H9 (cell line): ENCODE measurements around the gene PHF20. TPM values are rescaled to one million over a fixed set of nuclear protein-coding genes. Genes with fewer than 3 reads are reported as not detected.

Experiments used
- DNase-seq: peaks from one replicate; pipeline ENCODE4 v3.0.0-alpha.2; 2017
- H2AFZ ChIP-seq: one replicate; pipeline ENCODE4 v1.6.1; 2013; ENCODE audit warnings: mild to moderate bottlenecking, low read length, control low read depth, moderate library complexity
- H2AK5ac ChIP-seq: 2 replicates; pipeline ENCODE4 v1.6.1; 2013; ENCODE audit warnings: low read length, control low read depth, mixed read lengths; ENCODE audit not compliant: insufficient read length
- H2BK120ac ChIP-seq: one replicate; pipeline ENCODE4 v1.6.1; 2013; ENCODE audit warnings: low read depth, mild to moderate bottlenecking, low read length, control low read depth, inconsistent platforms; ENCODE audit not compliant: poor library complexity, severe bottlenecking
- H2BK12ac ChIP-seq: 2 replicates; pipeline ENCODE4 v1.6.1; 2013; ENCODE audit warnings: low read length, control low read depth, mixed read lengths, low read depth; ENCODE audit not compliant: insufficient read length
- H2BK15ac ChIP-seq: 2 replicates; pipeline ENCODE4 v1.6.1; 2013; ENCODE audit warnings: low read depth, low read length, control low read depth
- H2BK20ac ChIP-seq: one replicate; pipeline ENCODE4 v1.6.1; 2013; ENCODE audit warnings: low read depth, mild to moderate bottlenecking, low read length, control low read depth, inconsistent platforms; ENCODE audit not compliant: poor library complexity, severe bottlenecking
- H2BK5ac ChIP-seq: 2 replicates; pipeline ENCODE4 v1.6.1; 2013; ENCODE audit warnings: low read length, control low read depth, mixed read lengths; ENCODE audit not compliant: insufficient read length
- H3K14ac ChIP-seq: 2 replicates; pipeline ENCODE4 v1.6.1; 2013; ENCODE audit warnings: low read length, control low read depth; ENCODE audit not compliant: insufficient read depth
- H3K18ac ChIP-seq: 2 replicates; pipeline ENCODE4 v1.6.1; 2013; ENCODE audit warnings: low read depth, mild to moderate bottlenecking, mixed read lengths, low read length, control low read depth; ENCODE audit not compliant: insufficient read length
- H3K23ac ChIP-seq: 2 replicates; pipeline ENCODE4 v1.6.1; 2013; ENCODE audit warnings: low read length, control low read depth, mixed read lengths, low read depth; ENCODE audit not compliant: insufficient read length
- H3K23me2 ChIP-seq: 2 replicates; pipeline ENCODE4 v1.6.1; 2013; ENCODE audit warnings: low read depth, mild to moderate bottlenecking, mixed read lengths, low read length, control low read depth; ENCODE audit not compliant: insufficient read length, poor library complexity, severe bottlenecking
- H3K27ac ChIP-seq: 2 replicates; pipeline ENCODE4 v1.5.1; 2013; ENCODE audit warnings: low read length, control low read depth, mixed read lengths, low read depth; ENCODE audit not compliant: insufficient read length
- H3K27me3 ChIP-seq: 2 replicates; pipeline ENCODE4 v1.6.1; 2013; ENCODE audit warnings: low read length, control low read depth, inconsistent platforms; ENCODE audit not compliant: insufficient read depth
- H3K4ac ChIP-seq: 2 replicates; pipeline ENCODE4 v1.6.1; 2013; ENCODE audit warnings: low read depth, mild to moderate bottlenecking, control low read depth, inconsistent platforms, low read length, moderate library complexity
- H3K4me1 ChIP-seq: 2 replicates; pipeline ENCODE4 v1.6.1; 2013; ENCODE audit warnings: low read length, control low read depth, inconsistent platforms; ENCODE audit not compliant: insufficient read depth
- H3K4me2 ChIP-seq: 2 replicates; pipeline ENCODE4 v1.6.1; 2013; ENCODE audit warnings: low read length, control low read depth, mixed read lengths; ENCODE audit not compliant: insufficient read length, insufficient read depth
- H3K56ac ChIP-seq: 2 replicates; pipeline ENCODE4 v1.6.1; 2013; ENCODE audit warnings: low read depth, mild to moderate bottlenecking, mixed read lengths, low read length, control low read depth; ENCODE audit not compliant: insufficient read length
- H3K79me1 ChIP-seq: 2 replicates; pipeline ENCODE4 v1.6.1; 2013; ENCODE audit warnings: low read depth, mild to moderate bottlenecking, moderate library complexity, low read length, control low read depth, inconsistent platforms; ENCODE audit not compliant: insufficient read depth, poor library complexity, severe bottlenecking
- H3K79me2 ChIP-seq: 2 replicates; pipeline ENCODE4 v1.6.1; 2013; ENCODE audit warnings: low read length, control low read depth, inconsistent platforms; ENCODE audit not compliant: insufficient read depth
- H3K9ac ChIP-seq: 2 replicates; pipeline ENCODE4 v1.6.1; 2013; ENCODE audit warnings: low read length, control low read depth, mixed read lengths; ENCODE audit not compliant: insufficient read length; ENCODE audit errors: extremely low read depth
- H3K9me3 ChIP-seq: one replicate; pipeline ENCODE4 v1.6.1; 2013; ENCODE audit warnings: low read depth, low read length, inconsistent platforms; ENCODE audit not compliant: control insufficient read depth
- H3T11ph ChIP-seq: one replicate; pipeline ENCODE4 v1.6.1; 2013; ENCODE audit warnings: mild to moderate bottlenecking, low read length, control low read depth, inconsistent platforms
- H4K20me1 ChIP-seq: one replicate; pipeline ENCODE4 v1.6.1; 2013; ENCODE audit not compliant: control insufficient read depth, insufficient read length, insufficient read depth
- H4K5ac ChIP-seq: 2 replicates; pipeline ENCODE4 v1.6.1; 2013; ENCODE audit warnings: low read depth, mild to moderate bottlenecking, mixed read lengths, low read length, control low read depth; ENCODE audit not compliant: insufficient read length
- H4K8ac ChIP-seq: replicated peaks from 2 replicates; pipeline ENCODE4 v1.6.1; 2013; ENCODE audit warnings: low read length, control low read depth, mixed read lengths, low read depth; ENCODE audit not compliant: insufficient read length
- H4K91ac ChIP-seq: 2 replicates; pipeline ENCODE4 v1.6.1; 2013; ENCODE audit warnings: low read depth, mild to moderate bottlenecking, moderate library complexity, mixed read lengths, low read length, control low read depth; ENCODE audit not compliant: insufficient read length
- H3K27ac Mint-ChIP-seq, 3 experiments: 2 replicates in 2 of 3; 3 replicates in 1 of 3; pipeline ENCODE4 v1.8.0; 2020 to 2021; ENCODE audit warnings: mixed read lengths in 3 of 3, mild to moderate bottlenecking in 1 of 3, moderate library complexity in 1 of 3
- H3K27me3 Mint-ChIP-seq: 2 replicates; pipeline ENCODE4 v1.8.0; 2021; ENCODE audit warnings: low read depth, mild to moderate bottlenecking, moderate library complexity, mixed read lengths
- H3K36me3 Mint-ChIP-seq, 3 experiments: 2 replicates in 2 of 3; 3 replicates in 1 of 3; pipeline ENCODE4 v1.8.0; 2020 to 2021; ENCODE audit warnings: low read depth in 3 of 3, mixed read lengths in 3 of 3; ENCODE audit not compliant: insufficient read depth in 1 of 3
- H3K4me1 Mint-ChIP-seq, 2 experiments: 2 replicates each; pipeline ENCODE4 v1.8.0; 2020; ENCODE audit warnings: mixed read lengths in 2 of 2
- H3K4me3 Mint-ChIP-seq, 2 experiments: 2 replicates in 1 of 2; 3 replicates in 1 of 2; pipeline ENCODE4 v1.8.0; 2020 to 2021; ENCODE audit warnings: mild to moderate bottlenecking in 2 of 2, mixed read lengths in 2 of 2, moderate library complexity in 1 of 2
- H3K9me3 Mint-ChIP-seq, 2 experiments: 2 replicates in 1 of 2; 3 replicates in 1 of 2; pipeline ENCODE4 v1.8.0; 2020; ENCODE audit warnings: mild to moderate bottlenecking in 2 of 2, mixed read lengths in 2 of 2, moderate library complexity in 1 of 2
- CTCF ChIP-seq: fragments of 200-600 bp; sonication (generic); conservative IDR thresholded peaks from 3 replicates; pipeline ENCODE4 v1.8.0; 2021; ENCODE audit warnings: antibody characterized with exemption, mild to moderate bottlenecking
- WGBS: extraction: QIAGEN DNeasy Blood & Tissue Kit; methylation state at CpG from one replicate; pipeline ENCODE4 v1.1.7; 2013; ENCODE audit warnings: missing lambda C conversion rate, low lambda C conversion rate, mixed read lengths; ENCODE audit not compliant: insufficient read length; ENCODE audit errors: extremely low coverage; 5-methylcytosine and 5-hydroxymethylcytosine counted together
- total RNA-seq: library from RNA; stranded (reverse); gene quantifications from 2 replicates; pipeline ENCODE4 v1.2.1, GENCODE V29; 2021

The PHF20 gene
- total RNA-seq, 1 experiment from 2014 or later = 50.3 TPM

GRCh38 chr20:35902545-35902941 is 130.7 kb downstream of the PHF20 start:
- no peak for TF ChIP-seq CTCF
- no peak overlapping the region for H2BK120ac ChIP-seq
- H3K79me1 ChIP-seq = no peaks in the 10 kb centered on the region
- H3K9ac ChIP-seq = no peak overlapping the region
- no peak overlapping the region for H2AK5ac ChIP-seq
- H3K18ac ChIP-seq = no peak overlapping the region
- H4K8ac ChIP-seq = no peak overlapping the region
- H4K5ac ChIP-seq = no peak overlapping the region
- no peak overlapping the region for H3K4me3 Mint-ChIP-seq
- no peak overlapping the region for H3K56ac ChIP-seq
- no peak overlapping the region for H2BK5ac ChIP-seq
- no peak overlapping the region for H3K23ac ChIP-seq
- H3K14ac ChIP-seq = no peak overlapping the region
- no peaks in the 10 kb centered on the region for H3K27me3 Mint-ChIP-seq
- no peaks in the 10 kb centered on the region for H3K9me3 Mint-ChIP-seq
- no peaks in the 10 kb centered on the region for H3K23me2 ChIP-seq
- H4K20me1 ChIP-seq = no peaks in the 10 kb centered on the region
- no CpG with 5 or more reads among the region's 3 CpGs for WGBS
- H4K91ac ChIP-seq = no peak overlapping the region
- H2AFZ ChIP-seq = no peak overlapping the region
- DNase-seq = no peak
- H3K4me1 Mint-ChIP-seq = peaks cover 11 to 17% of the 10 kb centered on the region in 2 experiments
- H2BK15ac ChIP-seq = no peak overlapping the region
- H3K9me3 ChIP-seq = no peaks in the 10 kb centered on the region
- H3K4me1 ChIP-seq = peaks cover 9% of the 10 kb centered on the region
- no peaks in the 10 kb centered on the region for H3K27me3 ChIP-seq
- H3K36me3 Mint-ChIP-seq = peaks cover 14 to 45% (median 42%) of the 10 kb centered on the region in 3 experiments; a peak in 6 of 7 replicates
- H2BK20ac ChIP-seq = no peak overlapping the region
- no peaks in the 10 kb centered on the region for H3K79me2 ChIP-seq
- no peak overlapping the region for H3K4me2 ChIP-seq
- no peak overlapping the region for H2BK12ac ChIP-seq
- no peak overlapping the region for H3K4ac ChIP-seq
- H3K27ac Mint-ChIP-seq = no peak overlapping the region
- no peak overlapping the region for H3T11ph ChIP-seq
- no peak overlapping the region for H3K27ac ChIP-seq
